HG03439 (cell line): ENCODE measurements around the gene MYOT.

Experiments used
- ATAC-seq: cut with Tn5 transposase; IDR thresholded peaks from one replicate; pipeline ENCODE4 v1.9.1; 2021; ENCODE audit warnings: mild to moderate bottlenecking, moderate library complexity; ENCODE audit not compliant: unreplicated experiment

The MYOT gene

GRCh38 chr5:137901011-137901817 is 33.6 kb downstream of the MYOT start:
- no peak for ATAC-seq

DNA sequence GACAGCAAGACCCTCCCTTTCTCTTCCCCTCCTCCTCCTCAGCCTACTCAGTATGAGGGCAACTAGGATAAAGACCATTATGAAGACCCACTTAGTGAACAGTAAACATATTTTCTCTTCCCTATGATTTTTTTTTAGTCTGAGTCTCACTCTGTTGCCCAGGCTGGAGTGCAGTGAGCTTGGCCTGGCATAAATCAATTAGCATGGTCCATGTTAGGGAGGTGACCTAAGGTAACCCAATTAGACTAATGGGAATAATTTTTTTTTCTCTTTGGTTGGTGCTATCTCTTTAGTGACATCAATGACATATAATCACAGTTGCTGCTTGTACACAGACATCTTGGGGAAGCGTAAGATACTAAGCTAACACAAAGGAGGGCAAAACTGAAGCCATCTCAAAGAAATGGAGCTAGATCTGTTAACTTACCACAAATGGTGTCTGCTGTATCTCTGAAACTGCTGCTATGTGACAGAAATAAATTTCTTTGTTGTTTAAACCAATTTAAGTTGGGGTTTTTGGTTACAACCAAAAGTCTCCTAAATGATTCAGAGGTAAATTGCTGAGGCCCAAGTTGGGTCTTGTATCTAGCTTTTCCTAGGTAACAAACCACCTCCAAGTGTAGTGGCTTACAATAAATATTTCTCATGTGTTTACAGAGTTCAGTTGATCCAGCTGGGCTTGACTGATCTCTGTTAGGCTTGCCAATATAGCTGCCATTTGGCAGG is 34.9 kb downstream of the MYOT start:
- ATAC-seq = no peak

DNA sequence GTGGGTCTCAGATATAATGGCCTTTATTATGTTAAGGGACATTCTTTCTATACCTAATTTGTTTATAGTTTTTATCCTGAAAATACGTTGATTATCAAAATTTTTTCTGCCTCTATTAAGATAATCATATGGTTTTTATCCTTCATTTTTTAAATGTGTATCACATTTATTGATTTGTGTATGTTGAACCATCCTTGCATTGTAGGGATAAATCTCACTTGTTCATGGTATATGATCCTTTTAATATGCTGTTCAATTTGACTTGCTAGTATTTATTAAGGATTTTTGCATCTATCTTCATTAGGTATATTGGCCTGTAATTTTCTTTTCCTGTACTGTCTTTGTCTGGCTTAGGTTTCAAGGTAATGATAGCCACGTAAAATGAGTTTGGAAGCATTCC is 47.1 kb downstream of the MYOT start:
- no peak for ATAC-seq

DNA sequence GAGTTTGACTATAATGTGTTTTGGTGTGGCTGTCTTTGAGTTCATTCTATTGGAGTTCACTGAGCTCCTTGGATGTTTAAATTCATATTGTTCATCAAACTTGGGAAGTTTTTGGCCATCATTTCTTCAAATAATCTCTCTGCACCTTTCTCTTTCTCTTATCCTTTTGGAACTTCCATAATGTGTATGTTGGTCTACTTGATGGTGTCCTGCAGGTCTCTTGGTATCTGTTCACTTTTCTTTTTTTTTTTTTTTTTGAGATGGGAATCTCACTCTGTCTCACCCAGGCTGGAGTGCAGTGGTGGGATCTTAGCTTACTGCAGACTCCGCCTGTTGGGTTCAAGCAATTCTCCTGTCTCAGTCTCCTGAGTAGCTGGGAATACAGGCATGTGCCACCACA is 49.3 kb downstream of the MYOT start:
- ATAC-seq = no peak

- ATAC-seq = no peak
These were observed 54.3 kb downstream of the MYOT start for GRCh38 chr5:137921931-137922330.

GRCh38 chr5:137923856-137924255 is 56.2 kb downstream of the MYOT start:
- ATAC-seq = no peak

DNA sequence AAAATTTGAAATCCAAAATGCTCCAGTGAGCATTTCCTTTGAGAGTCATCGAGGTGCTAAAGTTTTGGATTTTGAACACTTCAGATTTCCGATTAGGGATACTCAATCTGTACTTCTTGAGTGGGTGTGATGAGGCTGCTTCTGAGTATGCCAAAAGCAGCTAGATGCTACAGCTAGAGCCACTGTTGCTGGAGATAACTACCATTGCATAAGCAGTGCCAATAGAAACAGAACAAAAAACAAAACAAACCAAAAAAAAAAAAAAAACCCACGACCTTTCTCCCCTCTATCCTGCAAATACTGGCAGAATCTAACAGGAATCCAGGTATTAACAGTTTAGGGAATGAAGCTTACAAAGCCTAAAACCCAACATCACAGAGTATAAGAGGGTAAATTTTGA is 65.1 kb downstream of the MYOT start:
- no peak for ATAC-seq

- no peak for ATAC-seq
These were observed 65.8 kb downstream of the MYOT start for GRCh38 chr5:137933491-137933911.

DNA sequence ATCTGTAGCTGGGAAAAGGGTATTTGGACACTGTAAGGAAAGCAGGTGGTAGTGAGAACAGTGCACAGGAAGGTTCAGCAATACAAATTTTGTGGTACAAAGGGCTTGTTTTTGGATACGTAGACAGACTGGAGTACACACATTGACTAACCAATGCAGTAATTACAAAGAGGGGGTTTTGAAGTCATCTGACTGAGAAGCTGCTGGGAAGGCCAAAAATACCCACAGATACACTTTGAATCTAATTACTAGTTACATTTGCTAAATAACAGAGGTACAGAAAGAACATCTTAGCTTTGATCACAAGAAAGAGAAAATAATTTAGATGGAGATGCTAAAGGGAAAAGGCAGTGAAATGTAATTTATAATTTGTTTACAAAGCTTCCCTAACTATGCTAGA is 67.5 kb downstream of the MYOT start:
- ATAC-seq = no peak

DNA sequence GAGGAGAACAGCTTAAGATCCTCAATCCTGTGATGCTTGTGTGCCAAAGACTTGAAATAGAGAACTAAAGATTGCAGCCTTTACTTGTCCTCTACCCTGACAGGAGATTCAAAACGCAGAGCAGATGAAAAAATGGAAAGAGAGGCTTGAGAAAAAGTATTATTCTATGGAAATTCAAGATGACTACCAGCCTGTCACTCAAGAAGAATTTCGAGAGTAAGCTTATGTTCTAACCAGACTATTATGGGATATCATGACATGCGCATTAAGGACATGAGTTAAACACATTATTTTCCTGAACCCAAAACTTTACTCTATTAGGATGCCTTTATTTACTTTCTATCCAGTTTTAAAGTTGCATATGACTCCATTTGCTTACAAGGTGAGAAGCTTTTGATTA is 68.0 kb downstream of the MYOT start:
- no peak for ATAC-seq
